Neutrophil (primary cell): ENCODE results near the gene SRGAP1.

Experiments used
- H3K27ac ChIP-seq: fragments of 200-600 bp; sonication (generic); 2 replicates; pipeline ENCODE4 v1.5.1; 2016; ENCODE audit warnings: mild to moderate bottlenecking, moderate library complexity
- H3K27me3 ChIP-seq: fragments of 200-600 bp; sonication (generic); 2 replicates; pipeline ENCODE4 v1.6.0; 2016; ENCODE audit warnings: mild to moderate bottlenecking
- H3K36me3 ChIP-seq: fragments of 200-600 bp; sonication (generic); 2 replicates; pipeline ENCODE4 v1.5.1; 2017
- H3K4me1 ChIP-seq, 2 experiments: fragments of 200-600 bp in 1 of 2; sonication (generic) in 1 of 2; 1 replicate in 1 of 2; 2 replicates in 1 of 2; pipeline versions ENCODE4 v1.5.1 to v1.6.1; 2013 to 2016; ENCODE audit warnings: low read depth in 1 of 2, low read length in 1 of 2, mild to moderate bottlenecking in 1 of 2, moderate library complexity in 1 of 2; ENCODE audit not compliant: control insufficient read depth in 1 of 2, insufficient read depth in 1 of 2
- H3K4me3 ChIP-seq, 2 experiments: fragments of 200-600 bp in 1 of 2; sonication (generic) in 1 of 2; 1 replicate in 1 of 2; 2 replicates in 1 of 2; pipeline ENCODE4 v1.5.1; 2013 to 2016; ENCODE audit warnings: low read depth in 1 of 2, low read length in 1 of 2, mild to moderate bottlenecking in 1 of 2, moderate library complexity in 1 of 2
- H3K9me3 ChIP-seq: fragments of 200-600 bp; sonication (generic); 2 replicates; pipeline ENCODE4 v1.5.1; 2016
- CTCF ChIP-seq: fragments of 200-600 bp; sonication (generic); IDR thresholded peaks from 2 replicates; pipeline ENCODE4 v1.5.1; 2016; ENCODE audit warnings: antibody characterized with exemption

The SRGAP1 gene

GRCh38 chr12:64019654-64020053, 175.2 kb downstream of the SRGAP1 start:
- no peak for TF ChIP-seq CTCF
- Histone ChIP-seq H3K9me3 (no peaks in the 10 kb centered on the region), H3K36me3 (no peaks in the 10 kb centered on the region), H3K27ac (no peak overlapping the region), H3K4me3 (no peak overlapping the region), H3K4me1 (no peaks in the 10 kb centered on the region), H3K27me3 (no peaks in the 10 kb centered on the region)

- H3K9me3 ChIP-seq: no peaks in the 10 kb centered on the region
- H3K27ac ChIP-seq: no peak overlapping the region
- no peak overlapping the region for H3K4me3 ChIP-seq
- TF ChIP-seq CTCF: no peak
- no peaks in the 10 kb centered on the region for H3K36me3 ChIP-seq
- no peaks in the 10 kb centered on the region for H3K27me3 ChIP-seq
- no peaks in the 10 kb centered on the region for H3K4me1 ChIP-seq
These were observed 180.9 kb downstream of the SRGAP1 start for GRCh38 chr12:64025174-64025958.

GRCh38 chr12:64027311-64027710, 182.8 kb downstream of the SRGAP1 start:
- H3K27ac ChIP-seq: no peak overlapping the region
- H3K4me3 ChIP-seq: no peak overlapping the region
- no peak for TF ChIP-seq CTCF
- no peaks in the 10 kb centered on the region for H3K36me3 ChIP-seq
- no peaks in the 10 kb centered on the region for H3K4me1 ChIP-seq
- no peaks in the 10 kb centered on the region for H3K9me3 ChIP-seq
- H3K27me3 ChIP-seq: no peaks in the 10 kb centered on the region

DNA sequence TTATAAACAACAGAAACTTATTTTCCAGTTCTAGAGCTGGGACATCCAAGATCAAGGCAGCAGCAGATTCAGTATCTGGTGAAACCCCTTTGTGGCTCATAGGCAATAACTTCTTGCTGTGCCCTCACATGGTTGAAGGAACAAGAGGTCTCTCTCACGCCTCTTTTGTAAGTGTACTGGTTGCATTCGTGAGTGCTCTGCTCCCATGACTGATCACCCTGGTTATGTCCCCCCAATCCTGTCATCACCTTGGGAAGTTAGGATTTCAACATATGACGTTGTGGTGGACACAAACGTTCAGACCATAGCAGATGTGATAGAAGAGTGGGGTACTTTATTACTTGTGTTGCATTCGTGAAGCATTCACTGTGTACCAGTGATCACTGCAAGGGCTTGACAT, 184.0 kb downstream of the SRGAP1 start:
- Histone ChIP-seq H3K27ac (no peak overlapping the region), H3K4me3 (no peak overlapping the region), H3K9me3 (no peaks in the 10 kb centered on the region), H3K36me3 (no peaks in the 10 kb centered on the region), H3K27me3 (no peaks in the 10 kb centered on the region), H3K4me1 (no peaks in the 10 kb centered on the region)
- TF ChIP-seq CTCF: no peak

DNA sequence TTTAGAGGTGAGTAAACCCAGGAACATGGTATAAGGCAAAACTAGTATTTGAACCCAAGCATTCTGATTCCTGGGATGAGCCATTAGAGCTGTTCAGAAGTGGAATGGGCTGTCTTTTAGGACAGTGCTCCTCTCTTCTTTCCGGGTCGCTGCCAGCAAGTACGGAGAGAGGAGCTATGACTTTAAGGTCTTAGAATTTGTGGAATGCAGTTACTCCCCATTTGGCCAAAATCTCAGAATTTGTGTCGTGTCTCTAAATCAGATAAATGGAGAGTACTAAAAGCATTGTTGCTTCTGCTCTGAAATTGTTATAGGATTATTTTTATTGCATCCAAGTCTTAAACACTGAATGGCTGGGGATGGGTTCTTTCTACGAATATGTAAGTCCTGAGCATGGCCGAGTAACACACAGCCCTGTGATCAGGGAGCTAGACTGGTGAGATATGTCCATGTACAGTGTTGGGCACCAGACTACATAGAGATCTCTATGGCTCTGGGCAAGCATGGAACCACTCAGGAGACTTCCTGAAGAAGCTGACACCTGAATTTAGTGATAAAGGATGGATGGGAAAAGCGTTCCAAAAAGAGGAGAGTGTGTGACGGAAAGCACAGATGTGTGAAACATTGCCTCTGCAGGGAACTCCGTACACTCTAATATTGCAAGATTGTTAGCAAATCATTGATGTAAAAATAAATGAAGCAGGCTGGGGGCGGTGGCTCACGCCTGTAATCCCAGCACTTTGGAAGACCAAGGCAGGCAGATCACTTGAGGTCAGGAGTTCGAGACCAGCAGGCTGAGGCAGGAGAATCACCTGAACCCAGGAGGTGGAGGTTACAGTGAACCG, 184.7 kb downstream of the SRGAP1 start:
- H3K4me1 ChIP-seq: no peaks in the 10 kb centered on the region
- H3K36me3 ChIP-seq: no peaks in the 10 kb centered on the region
- TF ChIP-seq CTCF: no peak
- H3K27ac ChIP-seq: no peak overlapping the region
- no peaks in the 10 kb centered on the region for H3K27me3 ChIP-seq
- no peaks in the 10 kb centered on the region for H3K9me3 ChIP-seq
- H3K4me3 ChIP-seq: no peak overlapping the region
